ENCODE data around the gene SP5.

Gene SP5

DNA sequence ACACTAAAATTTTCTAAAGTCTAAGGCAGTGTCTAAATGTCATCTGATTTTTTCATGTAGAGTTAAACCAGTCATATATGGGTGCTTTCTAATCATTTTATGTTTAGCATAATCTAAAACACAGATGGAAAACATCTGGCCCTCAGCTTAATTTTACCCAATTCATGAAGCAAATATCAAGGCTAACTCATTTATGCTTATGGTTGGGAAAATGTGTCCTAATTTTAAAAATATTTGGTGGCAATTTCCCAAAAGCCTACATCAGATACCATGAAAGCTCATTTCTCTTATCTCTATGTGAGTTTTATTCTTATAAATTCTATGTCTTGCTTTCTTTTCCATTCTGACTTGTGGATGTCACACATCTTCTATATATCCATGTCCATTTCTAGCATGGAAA is 7.2 kb downstream of the SP5 start:
- TF ChIP-seq, protein P1, sequence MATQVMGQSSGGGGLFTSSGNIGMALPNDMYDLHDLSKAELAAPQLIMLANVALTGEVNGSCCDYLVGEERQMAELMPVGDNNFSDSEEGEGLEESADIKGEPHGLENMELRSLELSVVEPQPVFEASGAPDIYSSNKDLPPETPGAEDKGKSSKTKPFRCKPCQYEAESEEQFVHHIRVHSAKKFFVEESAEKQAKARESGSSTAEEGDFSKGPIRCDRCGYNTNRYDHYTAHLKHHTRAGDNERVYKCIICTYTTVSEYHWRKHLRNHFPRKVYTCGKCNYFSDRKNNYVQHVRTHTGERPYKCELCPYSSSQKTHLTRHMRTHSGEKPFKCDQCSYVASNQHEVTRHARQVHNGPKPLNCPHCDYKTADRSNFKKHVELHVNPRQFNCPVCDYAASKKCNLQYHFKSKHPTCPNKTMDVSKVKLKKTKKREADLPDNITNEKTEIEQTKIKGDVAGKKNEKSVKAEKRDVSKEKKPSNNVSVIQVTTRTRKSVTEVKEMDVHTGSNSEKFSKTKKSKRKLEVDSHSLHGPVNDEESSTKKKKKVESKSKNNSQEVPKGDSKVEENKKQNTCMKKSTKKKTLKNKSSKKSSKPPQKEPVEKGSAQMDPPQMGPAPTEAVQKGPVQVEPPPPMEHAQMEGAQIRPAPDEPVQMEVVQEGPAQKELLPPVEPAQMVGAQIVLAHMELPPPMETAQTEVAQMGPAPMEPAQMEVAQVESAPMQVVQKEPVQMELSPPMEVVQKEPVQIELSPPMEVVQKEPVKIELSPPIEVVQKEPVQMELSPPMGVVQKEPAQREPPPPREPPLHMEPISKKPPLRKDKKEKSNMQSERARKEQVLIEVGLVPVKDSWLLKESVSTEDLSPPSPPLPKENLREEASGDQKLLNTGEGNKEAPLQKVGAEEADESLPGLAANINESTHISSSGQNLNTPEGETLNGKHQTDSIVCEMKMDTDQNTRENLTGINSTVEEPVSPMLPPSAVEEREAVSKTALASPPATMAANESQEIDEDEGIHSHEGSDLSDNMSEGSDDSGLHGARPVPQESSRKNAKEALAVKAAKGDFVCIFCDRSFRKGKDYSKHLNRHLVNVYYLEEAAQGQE (IDR thresholded peaks at IDR 0.05; ENCODE audit: insufficient read depth in 1 of 2, low read depth in 2 of 2, low read length in 2 of 2), result no peak
- TF ChIP-seq POLR2AphosphoS5 (IDR thresholded peaks at IDR 0.05; ENCODE audit: low read depth, low read length) (no peak), FOXP2 (optimal IDR thresholded peaks at IDR 0.05; ENCODE audit: borderline replicate concordance, extremely low read depth, extremely low read length, insufficient read depth) (no peak), SIN3A (IDR thresholded peaks at IDR 0.05; ENCODE audit: borderline replicate concordance, insufficient read depth, low read length) (no peak), TAF1 (IDR thresholded peaks at IDR 0.05; ENCODE audit: borderline replicate concordance, insufficient read depth, low read length) (no peak)

DNA sequence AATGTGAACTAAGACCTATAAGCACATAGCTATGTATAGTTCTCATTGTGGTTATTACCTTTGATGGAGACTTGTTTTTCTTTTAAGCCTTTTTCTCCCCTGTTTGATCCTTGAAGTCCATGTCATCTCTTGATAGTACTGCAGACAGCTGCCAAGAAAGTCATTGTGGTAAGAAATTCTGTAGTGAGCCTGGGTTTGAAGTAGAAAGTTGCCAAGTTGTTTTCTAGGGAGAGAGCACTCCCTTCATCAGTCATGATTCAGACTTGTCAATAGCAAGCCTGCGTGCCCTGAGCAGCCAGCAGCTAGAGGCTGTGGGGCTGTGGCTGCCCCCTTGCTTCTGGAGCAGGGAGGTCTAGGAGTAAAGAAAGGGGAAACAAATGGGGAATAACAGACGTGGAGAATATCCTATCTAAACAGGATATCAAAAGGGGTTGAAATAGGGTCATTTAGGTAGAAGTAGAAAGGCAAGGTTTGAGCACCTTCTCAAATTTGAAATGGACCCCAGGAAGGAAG is 8.4 kb downstream of the SP5 start:
- TF ChIP-seq POLR2AphosphoS5 (IDR thresholded peaks at IDR 0.05; ENCODE audit: low read depth, low read length) (no peak), TAF1 (IDR thresholded peaks at IDR 0.05; ENCODE audit: borderline replicate concordance, insufficient read depth, low read length) (no peak), FOXP2 (optimal IDR thresholded peaks at IDR 0.05; ENCODE audit: borderline replicate concordance, extremely low read depth, extremely low read length, insufficient read depth) (no peak)
- TF ChIP-seq, protein P1 (IDR thresholded peaks at IDR 0.05; ENCODE audit: insufficient read depth in 1 of 2, low read depth in 2 of 2, low read length in 2 of 2), result no peak

DNA sequence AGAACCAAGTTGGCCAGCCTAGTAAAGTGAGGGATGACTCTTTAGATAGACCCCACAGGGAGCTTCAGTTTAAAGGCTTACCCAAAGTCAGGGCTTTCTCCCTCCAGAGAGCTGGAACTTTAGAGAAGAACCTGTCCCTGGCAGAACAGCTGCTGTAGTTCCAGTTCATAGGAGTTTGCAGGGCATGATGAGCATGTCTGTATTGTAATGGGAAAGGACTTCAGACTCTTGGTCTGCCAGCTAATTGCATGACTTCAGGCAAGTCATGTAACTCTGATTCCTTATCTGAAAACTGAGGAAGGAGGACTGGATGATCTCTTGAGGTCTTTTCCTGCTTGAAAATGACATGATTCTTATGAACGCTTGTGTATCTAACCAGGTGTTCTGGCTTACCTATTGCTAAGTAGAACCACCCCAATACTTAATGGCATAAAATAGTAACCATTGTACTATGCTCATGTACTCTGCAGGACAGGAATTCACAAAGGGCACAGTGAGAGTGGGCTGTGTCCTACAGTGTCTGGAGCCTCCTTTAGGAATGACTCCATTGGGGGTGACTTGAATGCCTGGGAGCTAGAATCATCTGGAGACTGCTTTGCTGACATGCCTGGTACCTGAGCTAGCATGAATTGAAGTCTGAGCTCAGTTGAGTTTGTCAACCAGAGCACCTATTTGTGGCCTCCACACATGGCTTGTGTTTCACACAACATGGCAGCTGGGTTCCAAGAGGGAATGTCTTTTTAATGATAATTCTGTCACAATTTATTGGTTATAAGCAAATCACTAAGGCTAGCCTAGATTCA is 18.9 kb downstream of the SP5 start:
- no peak for TF ChIP-seq FOXP2 (optimal IDR thresholded peaks at IDR 0.05; ENCODE audit: borderline replicate concordance, extremely low read depth, extremely low read length, insufficient read depth)
- TF ChIP-seq, protein P1 (IDR thresholded peaks at IDR 0.05; ENCODE audit: insufficient read depth in 1 of 2, low read depth in 2 of 2, low read length in 2 of 2), result no peak
- TF ChIP-seq SIN3A (IDR thresholded peaks at IDR 0.05; ENCODE audit: borderline replicate concordance, insufficient read depth, low read length), result no peak
- TF ChIP-seq POLR2AphosphoS5 (IDR thresholded peaks at IDR 0.05; ENCODE audit: low read depth, low read length), result no peak
- no peak for TF ChIP-seq TAF1 (IDR thresholded peaks at IDR 0.05; ENCODE audit: borderline replicate concordance, insufficient read depth, low read length)

DNA sequence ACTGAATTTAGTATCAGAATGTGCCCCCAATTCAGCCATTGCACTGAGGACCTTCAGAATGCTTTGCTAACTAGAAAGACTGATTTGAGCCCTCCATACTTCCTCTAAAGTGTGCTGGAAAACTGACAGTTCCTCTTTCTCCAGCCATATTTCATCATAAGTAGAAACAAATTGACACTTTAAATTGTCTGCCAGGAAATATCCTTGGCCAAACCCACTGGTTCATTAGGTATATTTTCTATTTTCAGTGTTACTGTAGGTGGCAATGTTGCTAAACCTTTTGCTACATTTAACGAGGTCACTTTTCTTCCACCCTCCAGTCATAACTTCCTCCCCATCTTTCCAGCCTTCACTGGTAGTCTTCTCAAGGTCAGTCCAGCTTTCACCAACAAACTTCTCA is 21.5 kb downstream of the SP5 start:
- TF ChIP-seq FOXP2 (optimal IDR thresholded peaks at IDR 0.05; ENCODE audit: borderline replicate concordance, extremely low read depth, extremely low read length, insufficient read depth) (no peak), SIN3A (IDR thresholded peaks at IDR 0.05; ENCODE audit: borderline replicate concordance, insufficient read depth, low read length) (no peak), TAF1 (IDR thresholded peaks at IDR 0.05; ENCODE audit: borderline replicate concordance, insufficient read depth, low read length) (no peak), POLR2AphosphoS5 (IDR thresholded peaks at IDR 0.05; ENCODE audit: low read depth, low read length) (no peak)
- TF ChIP-seq, protein P1 (IDR thresholded peaks at IDR 0.05; ENCODE audit: insufficient read depth in 1 of 2, low read depth in 2 of 2, low read length in 2 of 2), result no peak

Measured in PFSK-1 (cell line).